IPS-18a (cell line): ENCODE measurements around the gene SPRR2G.
"Not testable (repeated sequence)": the region's sequence is repeated elsewhere in the genome, so short reads cannot be mapped to it uniquely, and the experiment has no call there.

Experiments
- H3K27ac ChIP-seq: one replicate; pipeline ENCODE4 v1.5.1; 2013; ENCODE audit warnings: low read length
- H3K27me3 ChIP-seq: one replicate; pipeline ENCODE4 v1.6.1; 2013; ENCODE audit warnings: mild to moderate bottlenecking, low read length; ENCODE audit not compliant: control insufficient read depth, insufficient read depth
- H3K36me3 ChIP-seq: one replicate; pipeline ENCODE4 v1.6.1; 2013; ENCODE audit warnings: low read depth, low read length; ENCODE audit not compliant: control insufficient read depth
- H3K4me1 ChIP-seq: one replicate; pipeline ENCODE4 v1.6.1; 2013; ENCODE audit warnings: low read depth, low read length; ENCODE audit not compliant: control insufficient read depth
- H3K4me3 ChIP-seq: one replicate; pipeline ENCODE4 v1.5.1; 2013; ENCODE audit warnings: low read length
- H3K9ac ChIP-seq: one replicate; pipeline ENCODE4 v1.6.1; 2013; ENCODE audit warnings: mild to moderate bottlenecking, low read length, moderate library complexity
- H3K9me3 ChIP-seq: one replicate; pipeline ENCODE4 v1.6.1; 2013; ENCODE audit warnings: low read depth, low read length; ENCODE audit not compliant: control insufficient read depth

Gene SPRR2G

GRCh38 chr1:153141377-153141776 is 9.3 kb downstream of the SPRR2G start:
- no peaks in the 10 kb centered on the region for H3K4me1 ChIP-seq
- no peak overlapping the region for H3K9ac ChIP-seq

GRCh38 chr1:153140484-153140883 is 10.2 kb downstream of the SPRR2G start:
- H3K27me3 ChIP-seq: no peaks in the 10 kb centered on the region
- H3K9ac ChIP-seq: no peak overlapping the region
- H3K4me1 ChIP-seq: peaks cover 4% of the 10 kb centered on the region
- no peak overlapping the region for H3K27ac ChIP-seq
- H3K9me3 ChIP-seq: no peaks in the 10 kb centered on the region
- no peaks in the 10 kb centered on the region for H3K36me3 ChIP-seq
- H3K4me3 ChIP-seq: no peak overlapping the region

More at GRCh38 chr1:153141377-153141776, 9.3 kb downstream of the SPRR2G start:
- H3K9me3 ChIP-seq: no peaks in the 10 kb centered on the region
- no peak overlapping the region for H3K4me3 ChIP-seq
- H3K36me3 ChIP-seq: no peaks in the 10 kb centered on the region
- H3K27ac ChIP-seq: no peak overlapping the region
- no peaks in the 10 kb centered on the region for H3K27me3 ChIP-seq

GRCh38 chr1:153133743-153134142 is 16.9 kb downstream of the SPRR2G start:
- Histone ChIP-seq H3K27ac (no peak overlapping the region), H3K9ac (no peak overlapping the region), H3K4me3 (no peak overlapping the region), H3K4me1 (peaks cover 12% of the 10 kb centered on the region), H3K9me3 (no peaks in the 10 kb centered on the region), H3K36me3 (no peaks in the 10 kb centered on the region), H3K27me3 (no peaks in the 10 kb centered on the region)

- Histone ChIP-seq H3K27me3 (no peaks in the 10 kb centered on the region), H3K9ac (no peak overlapping the region), H3K9me3 (no peaks in the 10 kb centered on the region), H3K4me1 (peaks cover 12% of the 10 kb centered on the region), H3K4me3 (no peak overlapping the region), H3K36me3 (no peaks in the 10 kb centered on the region), H3K27ac (no peak overlapping the region)
Observed at GRCh38 chr1:153133267-153133666, 17.4 kb downstream of the SPRR2G start.

GRCh38 chr1:153128688-153129087 is 22.0 kb downstream of the SPRR2G start:
- not testable (repeated sequence) for H3K9ac ChIP-seq, H3K27me3 ChIP-seq, H3K27ac ChIP-seq, H3K9me3 ChIP-seq, H3K4me3 ChIP-seq, H3K36me3 ChIP-seq
- peaks cover 17% of the 10 kb centered on the region for H3K4me1 ChIP-seq

DNA sequence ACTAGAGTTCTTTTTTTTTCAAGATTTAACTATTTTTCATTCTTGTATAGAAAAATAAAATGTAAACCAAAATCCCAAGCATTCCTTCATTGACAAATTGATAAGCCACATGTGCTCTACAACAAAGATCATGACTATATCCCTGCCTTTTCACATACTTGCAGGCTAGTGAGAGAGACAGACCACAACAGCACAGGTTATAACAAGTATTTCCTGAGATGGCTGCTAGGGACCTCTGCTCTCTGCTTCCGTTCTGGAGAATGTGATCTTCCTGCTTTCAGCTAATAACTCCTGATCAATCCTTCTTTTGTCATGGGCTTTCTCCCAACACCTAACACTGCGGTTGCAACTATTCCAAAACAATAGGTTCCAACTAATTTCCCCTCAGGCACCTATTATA is 23.4 kb downstream of the SPRR2G start:
- no peaks in the 10 kb centered on the region for H3K27me3 ChIP-seq
- H3K9me3 ChIP-seq: peaks cover 3% of the 10 kb centered on the region
- no peak overlapping the region for H3K4me3 ChIP-seq
- H3K27ac ChIP-seq: no peak overlapping the region
- no peak overlapping the region for H3K9ac ChIP-seq
- H3K36me3 ChIP-seq: no peaks in the 10 kb centered on the region
- peaks cover 25% of the 10 kb centered on the region for H3K4me1 ChIP-seq

DNA sequence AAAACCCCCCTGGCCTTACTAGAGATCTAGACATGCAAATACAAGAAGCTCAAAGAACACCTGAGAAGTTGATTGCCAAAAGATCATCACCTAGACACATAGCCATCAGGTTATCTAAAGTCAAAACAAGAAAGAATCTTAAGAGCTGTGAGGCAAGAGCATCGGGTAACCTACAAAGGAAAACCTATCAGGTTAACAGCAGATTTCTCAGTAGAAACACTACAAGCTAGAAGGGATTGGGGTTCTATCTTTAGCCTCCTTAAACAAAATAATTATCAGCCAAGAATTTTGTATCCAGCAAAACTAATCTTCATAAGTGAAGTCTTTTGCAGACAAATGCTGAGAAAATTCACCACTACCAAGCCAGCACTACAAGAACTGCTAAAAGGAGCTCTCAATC is 25.2 kb downstream of the SPRR2G start:
- peaks cover 3% of the 10 kb centered on the region for H3K9me3 ChIP-seq
- peaks cover 23% of the 10 kb centered on the region for H3K4me1 ChIP-seq
- H3K4me3 ChIP-seq: no peak overlapping the region
- H3K27me3 ChIP-seq: no peaks in the 10 kb centered on the region
- no peak overlapping the region for H3K27ac ChIP-seq
- H3K36me3 ChIP-seq: no peaks in the 10 kb centered on the region
- no peak overlapping the region for H3K9ac ChIP-seq

DNA sequence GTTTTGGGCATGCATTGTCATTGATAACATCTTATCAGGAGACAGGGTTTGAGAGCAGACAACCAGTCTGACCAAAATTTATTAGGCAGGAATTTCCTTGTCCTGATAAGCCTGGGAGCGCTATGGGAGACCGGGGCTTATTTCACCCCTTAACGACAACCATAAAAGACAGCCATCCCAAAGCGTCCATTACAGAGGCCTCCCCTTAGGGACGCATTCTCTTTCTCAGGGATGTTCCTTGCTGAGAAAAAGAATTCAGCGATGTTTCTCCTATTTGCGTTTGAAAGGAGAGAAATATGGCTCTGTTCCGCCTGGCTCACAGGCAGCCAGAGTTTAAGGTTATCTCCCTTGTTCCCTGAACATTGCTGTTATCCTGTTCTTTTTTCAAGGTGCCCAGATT is 26.9 kb downstream of the SPRR2G start:
- Histone ChIP-seq H3K4me1 (peaks cover 23% of the 10 kb centered on the region), H3K9ac (peak overlapping the region; percentile 48)
- H3K4me3 ChIP-seq, H3K27ac ChIP-seq, H3K9me3 ChIP-seq, H3K27me3 ChIP-seq, H3K36me3 ChIP-seq: not testable (repeated sequence)

DNA sequence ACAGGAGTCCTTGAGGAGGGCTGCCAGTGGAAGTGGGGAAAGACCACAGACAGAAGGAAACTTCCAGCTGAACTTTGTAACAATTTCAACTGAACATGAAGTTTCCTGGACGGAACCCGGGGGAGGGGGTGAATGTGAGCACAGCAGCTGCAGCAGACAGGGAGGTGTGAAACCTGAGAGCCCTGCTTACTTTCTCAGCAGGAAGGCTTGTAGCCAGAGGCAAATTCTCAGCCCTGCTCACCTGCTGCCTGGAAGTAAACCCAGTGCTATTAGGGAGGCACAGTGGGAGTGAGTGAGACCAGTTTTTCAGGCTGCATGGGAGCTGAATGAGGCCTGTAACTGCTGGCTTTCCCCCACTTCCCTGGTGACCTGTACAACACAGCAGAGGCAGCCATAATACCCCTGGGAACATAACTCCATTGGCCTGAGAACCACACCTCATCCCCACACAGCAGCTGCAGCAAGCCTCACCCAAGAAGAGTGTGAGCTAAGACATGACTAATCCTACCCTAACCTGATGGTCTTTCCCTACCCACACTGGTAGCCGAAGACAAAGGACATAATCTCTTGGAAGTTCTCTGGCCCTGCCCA is 27.8 kb downstream of the SPRR2G start:
- Histone ChIP-seq H3K9me3 (peaks cover 3% of the 10 kb centered on the region), H3K9ac (peak overlapping the region; percentile 48), H3K27ac (peak overlapping the region; percentile 9), H3K4me3 (peak overlapping the region; percentile 25), H3K36me3 (no peaks in the 10 kb centered on the region), H3K4me1 (peaks cover 23% of the 10 kb centered on the region), H3K27me3 (no peaks in the 10 kb centered on the region)

DNA sequence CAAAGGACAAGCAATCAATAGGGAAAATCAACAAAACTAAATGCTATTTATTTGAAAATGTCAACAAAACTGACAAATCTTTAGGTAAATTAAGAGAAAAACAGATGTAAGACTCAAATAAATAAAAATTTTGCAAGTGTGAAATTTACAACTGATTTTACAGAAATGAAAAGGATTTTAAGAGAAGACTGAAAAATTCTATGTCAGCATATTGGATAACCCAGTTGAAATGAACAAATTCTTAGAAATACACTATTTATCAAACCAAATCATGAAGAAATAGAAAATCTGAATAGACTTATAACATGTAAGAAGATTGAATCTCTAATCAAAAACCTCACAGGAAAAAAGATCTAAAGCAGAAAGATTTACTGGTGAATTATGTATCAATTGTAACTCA is 29.7 kb downstream of the SPRR2G start:
- Histone ChIP-seq H3K4me3 (no peak overlapping the region), H3K27ac (no peak overlapping the region), H3K4me1 (peaks cover 15% of the 10 kb centered on the region), H3K9ac (no peak overlapping the region), H3K27me3 (no peaks in the 10 kb centered on the region), H3K36me3 (no peaks in the 10 kb centered on the region), H3K9me3 (peaks cover 3% of the 10 kb centered on the region)

- Histone ChIP-seq H3K9ac (no peak overlapping the region), H3K4me3 (no peak overlapping the region), H3K36me3 (no peaks in the 10 kb centered on the region), H3K27ac (no peak overlapping the region), H3K4me1 (peaks cover 10% of the 10 kb centered on the region), H3K9me3 (no peaks in the 10 kb centered on the region), H3K27me3 (no peaks in the 10 kb centered on the region)
Observed at GRCh38 chr1:153119491-153119971, 31.2 kb downstream of the SPRR2G start.

- not testable (repeated sequence) for H3K4me3 ChIP-seq, H3K27ac ChIP-seq, H3K36me3 ChIP-seq, H3K4me1 ChIP-seq, H3K9ac ChIP-seq, H3K9me3 ChIP-seq, H3K27me3 ChIP-seq
Observed at GRCh38 chr1:153115264-153115663, 35.4 kb downstream of the SPRR2G start.
